GM23248 (cell line): ENCODE measurements around the gene CADPS. TPM values are rescaled to one million over a fixed set of nuclear protein-coding genes. Genes with fewer than 3 reads are reported as not detected.

Experiments used
- DNase-seq: peaks from one replicate; pipeline ENCODE4 v3.0.0-alpha.2; 2015
- H2AFZ ChIP-seq: fragments of 200-600 bp; sonication (generic); 2 replicates; pipeline ENCODE4 v1.6.1; 2016; ENCODE audit warnings: antibody characterized with exemption
- H3F3A ChIP-seq: fragments of 200-600 bp; sonication (generic); 2 replicates; pipeline ENCODE4 v1.6.1; 2016; ENCODE audit warnings: mild to moderate bottlenecking, antibody characterized with exemption, mixed run types; ENCODE audit not compliant: insufficient read depth
- H3K27ac ChIP-seq: fragments of 200-600 bp; sonication (generic); 2 replicates; pipeline ENCODE4 v1.5.1; 2016; ENCODE audit warnings: mild to moderate bottlenecking
- H3K27me3 ChIP-seq: fragments of 200-600 bp; sonication (generic); replicated peaks from 2 replicates; pipeline ENCODE4 v1.6.1; 2016; ENCODE audit warnings: mild to moderate bottlenecking; ENCODE audit not compliant: insufficient read depth
- H3K36me3 ChIP-seq: fragments of 200-600 bp; sonication (generic); 2 replicates; pipeline ENCODE4 v1.6.1; 2016; ENCODE audit warnings: low read depth, mild to moderate bottlenecking
- H3K4me1 ChIP-seq: fragments of 200-600 bp; sonication (generic); 2 replicates; pipeline ENCODE4 v1.6.1; 2016; ENCODE audit warnings: mild to moderate bottlenecking; ENCODE audit not compliant: insufficient read depth
- H3K4me2 ChIP-seq: fragments of 200-600 bp; sonication (generic); one replicate; pipeline ENCODE4 v1.6.1; 2016; ENCODE audit warnings: mild to moderate bottlenecking; ENCODE audit not compliant: unreplicated experiment
- H3K4me3 ChIP-seq: fragments of 200-600 bp; sonication (generic); 2 replicates; pipeline ENCODE4 v1.5.1; 2016; ENCODE audit warnings: mild to moderate bottlenecking
- H3K79me2 ChIP-seq: fragments of 200-600 bp; sonication (generic); 2 replicates; pipeline ENCODE4 v1.6.1; 2016; ENCODE audit warnings: mild to moderate bottlenecking; ENCODE audit not compliant: insufficient read depth
- H3K9ac ChIP-seq: fragments of 200-600 bp; sonication (generic); 2 replicates; pipeline ENCODE4 v1.6.1; 2016; ENCODE audit warnings: mild to moderate bottlenecking
- H3K9me2 ChIP-seq: fragments of 200-600 bp; sonication (generic); 2 replicates; pipeline ENCODE4 v1.6.1; 2016; ENCODE audit warnings: mixed run types, mild to moderate bottlenecking, moderate library complexity; ENCODE audit not compliant: insufficient read depth
- H3K9me3 ChIP-seq: fragments of 200-600 bp; sonication (generic); one replicate; pipeline ENCODE4 v1.6.1; 2017; ENCODE audit warnings: low read depth
- H4K20me1 ChIP-seq: fragments of 200-600 bp; sonication (generic); 2 replicates; pipeline ENCODE4 v1.6.0; 2016; ENCODE audit not compliant: insufficient read depth
- EZH2 ChIP-seq: fragments of 200-600 bp; sonication (generic); IDR thresholded peaks from 2 replicates; pipeline ENCODE4 v1.6.1; 2018; ENCODE audit warnings: antibody characterized with exemption, mild to moderate bottlenecking; ENCODE audit not compliant: insufficient read depth, poor library complexity, severe bottlenecking
- EZH2phosphoT487 ChIP-seq: fragments of 200-600 bp; sonication (generic); IDR thresholded peaks from 2 replicates; pipeline ENCODE4 v1.6.1; 2018; ENCODE audit warnings: antibody characterized with exemption, moderate library complexity, mild to moderate bottlenecking, low read depth; ENCODE audit not compliant: insufficient read depth
- WGBS, 2 experiments: methylation state at CpG; one replicate each; pipeline ENCODE4 v1.1.6; 2015 to 2017; ENCODE audit warnings: low lambda C conversion rate in 2 of 2, low coverage in 1 of 2; ENCODE audit errors: missing lambda C conversion rate in 2 of 2; 5-methylcytosine and 5-hydroxymethylcytosine counted together
- in situ Hi-C: fragments of 300-500 bp; cut with MboI; formaldehyde crosslinking; loops from 2 replicates; pipeline ENCODE4 v1.15.0; 2020
- polyA plus RNA-seq: library from polyadenylated mRNA; unstranded; fragments of >200 nt; fragmentation: Nextera tagmentation; extraction: Ambion mirVana; gene quantifications from 2 replicates; pipeline ENCODE4 v1.2.1, GENCODE V29; 2016
- total RNA-seq: library from RNA; depleted of rRNA; stranded (reverse); fragments of >200 nt; shearing (Covaris generic); gene quantifications from 2 replicates; pipeline ENCODE4 v1.2.3, GENCODE V29; 2014

Gene CADPS
- total and polyA plus RNA-seq, 2 experiments from 2014 or later, result 3.0 to 4.1 TPM

- in situ Hi-C loops, result no loop called here
- Histone ChIP-seq H3K4me2 (no peak overlapping the region), H3K36me3 (no peaks in the 10 kb centered on the region), H2AFZ (no peak overlapping the region), H3K79me2 (no peaks in the 10 kb centered on the region), H3K9me3 (no peaks in the 10 kb centered on the region), H3F3A (no peaks in the 10 kb centered on the region), H3K27ac (no peak overlapping the region), H3K4me3 (no peak overlapping the region), H3K9ac (no peak overlapping the region), H4K20me1 (no peaks in the 10 kb centered on the region), H3K4me1 (no peaks in the 10 kb centered on the region), H3K27me3 (no peaks in the 10 kb centered on the region), H3K9me2 (no peaks in the 10 kb centered on the region)
- TF ChIP-seq EZH2, result no peak
- no peak for TF ChIP-seq EZH2phosphoT487
- no peak for DNase-seq
- WGBS, 2 experiments, result 53 to 56% methylated on average over 4 of the region's 4 CpGs
Observed at GRCh38 chr3:62482961-62483360, 392.3 kb downstream of the CADPS start.

GRCh38 chr3:62481962-62482361 lies 393.3 kb downstream of the CADPS start:
- Histone ChIP-seq H3K27me3 (no peaks in the 10 kb centered on the region), H3K4me1 (no peaks in the 10 kb centered on the region), H3K9me3 (no peaks in the 10 kb centered on the region), H3K79me2 (no peaks in the 10 kb centered on the region), H3K4me3 (no peak overlapping the region), H3F3A (no peaks in the 10 kb centered on the region), H3K4me2 (no peak overlapping the region), H3K9ac (no peak overlapping the region), H2AFZ (no peak overlapping the region), H3K36me3 (no peaks in the 10 kb centered on the region), H4K20me1 (no peaks in the 10 kb centered on the region), H3K9me2 (no peaks in the 10 kb centered on the region), H3K27ac (no peak overlapping the region)
- TF ChIP-seq EZH2phosphoT487 (no peak), EZH2 (no peak)
- in situ Hi-C loops, result no loop called here
- 77 to 81% methylated on average over 2 of the region's 2 CpGs for WGBS, 2 experiments
- DNase-seq, result no peak

GRCh38 chr3:62480056-62480455 lies 395.2 kb downstream of the CADPS start:
- H3K36me3 ChIP-seq, result no peaks in the 10 kb centered on the region
- H3K27me3 ChIP-seq, result no peaks in the 10 kb centered on the region
- H3K27ac ChIP-seq, result no peak overlapping the region
- DNase-seq, result no peak
- H3K4me3 ChIP-seq, result no peak overlapping the region
- H2AFZ ChIP-seq, result no peak overlapping the region
- no peaks in the 10 kb centered on the region for H4K20me1 ChIP-seq
- no peaks in the 10 kb centered on the region for H3F3A ChIP-seq
- H3K9me2 ChIP-seq, result no peaks in the 10 kb centered on the region
- WGBS, 2 experiments, result 95% methylated on average over 1 of the region's 1 CpG
- no peaks in the 10 kb centered on the region for H3K79me2 ChIP-seq
- no peak overlapping the region for H3K4me2 ChIP-seq
- no peaks in the 10 kb centered on the region for H3K4me1 ChIP-seq
- in situ Hi-C loops, result no loop called here
- TF ChIP-seq EZH2phosphoT487, result no peak
- no peak for TF ChIP-seq EZH2
- H3K9me3 ChIP-seq, result no peaks in the 10 kb centered on the region
- no peak overlapping the region for H3K9ac ChIP-seq

- H3K9me2 ChIP-seq, result no peaks in the 10 kb centered on the region
- no peak overlapping the region for H3K4me2 ChIP-seq
- no peaks in the 10 kb centered on the region for H3K36me3 ChIP-seq
- H2AFZ ChIP-seq, result no peak overlapping the region
- in situ Hi-C loops, result no loop called here
- no peaks in the 10 kb centered on the region for H4K20me1 ChIP-seq
- H3K9ac ChIP-seq, result no peak overlapping the region
- TF ChIP-seq EZH2phosphoT487 (no peak), EZH2 (no peak)
- WGBS, 2 experiments, result 60 to 64% methylated on average over 9 of the region's 9 CpGs
- no peaks in the 10 kb centered on the region for H3K79me2 ChIP-seq
- H3K27ac ChIP-seq, result no peak overlapping the region
- no peak overlapping the region for H3K4me3 ChIP-seq
- no peaks in the 10 kb centered on the region for H3K9me3 ChIP-seq
- no peaks in the 10 kb centered on the region for H3K27me3 ChIP-seq
- no peak for DNase-seq
- H3K4me1 ChIP-seq, result no peaks in the 10 kb centered on the region
- H3F3A ChIP-seq, result no peaks in the 10 kb centered on the region
Observed at GRCh38 chr3:62479326-62479725, 395.9 kb downstream of the CADPS start.

- Histone ChIP-seq H3K9me2 (no peaks in the 10 kb centered on the region), H4K20me1 (no peaks in the 10 kb centered on the region), H3K36me3 (no peaks in the 10 kb centered on the region)
Observed at GRCh38 chr3:62475306-62475705, 399.9 kb downstream of the CADPS start.

More at GRCh38 chr3:62475306-62475705, 399.9 kb downstream of the CADPS start:
- no peak for DNase-seq
- Histone ChIP-seq H3K4me1 (no peaks in the 10 kb centered on the region), H3F3A (no peaks in the 10 kb centered on the region), H3K27me3 (no peaks in the 10 kb centered on the region), H3K79me2 (no peaks in the 10 kb centered on the region), H3K27ac (no peak overlapping the region), H3K9me3 (no peaks in the 10 kb centered on the region), H3K4me3 (no peak overlapping the region), H2AFZ (no peak overlapping the region), H3K4me2 (no peak overlapping the region), H3K9ac (no peak overlapping the region)
- in situ Hi-C loops, result no loop called here
- TF ChIP-seq EZH2, result no peak
- TF ChIP-seq EZH2phosphoT487, result no peak
